OCI-LY3 (cell line): ENCODE measurements around the gene PRPF4.

ENCODE experiments used
- H2AFZ ChIP-seq: fragments of 200-600, 300-600 bp; shearing (Covaris generic); 2 replicates; pipeline ENCODE4 v1.6.0; 2014; ENCODE audit warnings: antibody characterized with exemption, low read depth, low read length
- H3K27ac ChIP-seq: fragments of 200-600, 300-600 bp; sonication (generic); 2 replicates; pipeline ENCODE4 v1.5.1; 2014; ENCODE audit warnings: mild to moderate bottlenecking, low read length, moderate library complexity, mixed read lengths
- H3K27me3 ChIP-seq: fragments of 200-600, 300-600 bp; sonication (generic); 2 replicates; pipeline ENCODE4 v1.6.1; 2014; ENCODE audit warnings: low read depth, low read length, mixed read lengths
- H3K36me3 ChIP-seq: fragments of 200-600, 300-600 bp; sonication (generic); replicated peaks from 2 replicates; pipeline ENCODE3; 2014; ENCODE audit warnings: low read depth, low read length, mixed read lengths
- H3K4me1 ChIP-seq: fragments of 300-600, 200-600 bp; sonication (generic); 2 replicates; pipeline ENCODE4 v1.6.1; 2014; ENCODE audit warnings: low read length, mixed read lengths
- H3K4me2 ChIP-seq: fragments of 200-600, 300-600 bp; sonication (generic); 2 replicates; pipeline ENCODE4 v1.6.1; 2014; ENCODE audit warnings: low read length, mixed read lengths
- H3K4me3 ChIP-seq: fragments of 300-600, 200-600 bp; sonication (generic); 2 replicates; pipeline ENCODE4 v1.5.1; 2014; ENCODE audit warnings: antibody characterized with exemption, mild to moderate bottlenecking, low read length, moderate library complexity
- H3K79me2 ChIP-seq: fragments of 300-600, 200-600 bp; shearing (Covaris generic); 2 replicates; pipeline ENCODE4 v1.6.1; 2014; ENCODE audit warnings: mild to moderate bottlenecking, low read length, mixed read lengths
- H3K9ac ChIP-seq: fragments of 300-600, 200-600 bp; shearing (Covaris generic); 2 replicates; pipeline ENCODE4 v1.6.0; 2014; ENCODE audit warnings: mild to moderate bottlenecking, low read length, moderate library complexity
- H3K9me3 ChIP-seq: fragments of 200-600, 300-600 bp; shearing (Covaris generic); 2 replicates; pipeline ENCODE4 v1.6.1; 2014; ENCODE audit warnings: low read length, mixed read lengths; ENCODE audit not compliant: insufficient read depth
- H4K20me1 ChIP-seq: fragments of 200-600, 300-600 bp; sonication (generic); 2 replicates; pipeline ENCODE4 v1.6.1; 2016; ENCODE audit warnings: low read length, mixed read lengths; ENCODE audit not compliant: insufficient read depth
- CTCF ChIP-seq: fragments of 200-600, 300-600 bp; sonication (generic); IDR thresholded peaks from 2 replicates; pipeline ENCODE4 v1.5.1; 2014; ENCODE audit warnings: antibody characterized with exemption, low read length, low read depth
- EZH2phosphoT487 ChIP-seq: fragments of 200-600 bp; shearing (Covaris generic); IDR thresholded peaks from 2 replicates; pipeline ENCODE4 v1.6.1; 2018; ENCODE audit warnings: antibody characterized with exemption, mixed run types, low read depth

Gene PRPF4

GRCh38 chr9:113320051-113320450 is 44.6 kb downstream of the PRPF4 start:
- H3K9me3 ChIP-seq: no peaks in the 10 kb centered on the region
- H3K4me1 ChIP-seq: no peaks in the 10 kb centered on the region
- peaks cover 8% of the 10 kb centered on the region for H3K27me3 ChIP-seq
- no peaks in the 10 kb centered on the region for H4K20me1 ChIP-seq
- no peaks in the 10 kb centered on the region for H3K79me2 ChIP-seq
- TF ChIP-seq CTCF (no peak), EZH2phosphoT487 (no peak)
- H3K27ac ChIP-seq: no peak overlapping the region
- H3K9ac ChIP-seq: no peak overlapping the region
- H3K4me2 ChIP-seq: no peak overlapping the region
- no peak overlapping the region for H3K4me3 ChIP-seq
- H2AFZ ChIP-seq: no peak overlapping the region
- no peaks in the 10 kb centered on the region for H3K36me3 ChIP-seq

- no peak for TF ChIP-seq CTCF
- TF ChIP-seq EZH2phosphoT487: no peak
- Histone ChIP-seq H3K27me3 (peaks cover 4% of the 10 kb centered on the region), H3K4me3 (no peak overlapping the region), H3K79me2 (no peaks in the 10 kb centered on the region), H3K9me3 (no peaks in the 10 kb centered on the region), H2AFZ (no peak overlapping the region), H3K4me1 (no peaks in the 10 kb centered on the region), H3K27ac (no peak overlapping the region), H3K4me2 (no peak overlapping the region), H3K36me3 (no peaks in the 10 kb centered on the region), H4K20me1 (no peaks in the 10 kb centered on the region), H3K9ac (no peak overlapping the region)
Observed at GRCh38 chr9:113322671-113323070, 47.2 kb downstream of the PRPF4 start.

GRCh38 chr9:113326230-113326629 is 50.8 kb downstream of the PRPF4 start:
- Histone ChIP-seq H3K9ac (no peak overlapping the region), H3K27me3 (0 out of 2 replicates have a peak, but pooled peaks cover 4% of the 10 kb centered on the region), H3K27ac (no peak overlapping the region), H4K20me1 (no peaks in the 10 kb centered on the region), H3K4me3 (no peak overlapping the region), H3K4me1 (no peaks in the 10 kb centered on the region), H2AFZ (no peak overlapping the region), H3K36me3 (no peaks in the 10 kb centered on the region), H3K4me2 (no peak overlapping the region), H3K79me2 (no peaks in the 10 kb centered on the region), H3K9me3 (no peaks in the 10 kb centered on the region)
- no peak for TF ChIP-seq EZH2phosphoT487
- TF ChIP-seq CTCF: no peak

- no peak overlapping the region for H3K27ac ChIP-seq
- H3K9me3 ChIP-seq: no peaks in the 10 kb centered on the region
- no peak overlapping the region for H3K4me2 ChIP-seq
- no peaks in the 10 kb centered on the region for H3K27me3 ChIP-seq
- no peaks in the 10 kb centered on the region for H3K36me3 ChIP-seq
- no peak overlapping the region for H2AFZ ChIP-seq
- no peak overlapping the region for H3K4me3 ChIP-seq
- no peaks in the 10 kb centered on the region for H4K20me1 ChIP-seq
- H3K4me1 ChIP-seq: no peaks in the 10 kb centered on the region
- no peak overlapping the region for H3K9ac ChIP-seq
- TF ChIP-seq EZH2phosphoT487 (no peak), CTCF (no peak)
- H3K79me2 ChIP-seq: no peaks in the 10 kb centered on the region
Observed at GRCh38 chr9:113328045-113328782, 52.8 kb downstream of the PRPF4 start.
